Ammon's horn (tissue), 1 donor: Measurements from ENCODE around the gene DENND6B.
A peak's percentile ranks its signal among the peaks of the same experiment; 100 is the strongest.

Source experiments
- DNase-seq: peaks from one replicate; pipeline ENCODE4 v3.0.0-alpha.2; 2016; ENCODE audit warnings: low spot score

Gene DENND6B

DNA sequence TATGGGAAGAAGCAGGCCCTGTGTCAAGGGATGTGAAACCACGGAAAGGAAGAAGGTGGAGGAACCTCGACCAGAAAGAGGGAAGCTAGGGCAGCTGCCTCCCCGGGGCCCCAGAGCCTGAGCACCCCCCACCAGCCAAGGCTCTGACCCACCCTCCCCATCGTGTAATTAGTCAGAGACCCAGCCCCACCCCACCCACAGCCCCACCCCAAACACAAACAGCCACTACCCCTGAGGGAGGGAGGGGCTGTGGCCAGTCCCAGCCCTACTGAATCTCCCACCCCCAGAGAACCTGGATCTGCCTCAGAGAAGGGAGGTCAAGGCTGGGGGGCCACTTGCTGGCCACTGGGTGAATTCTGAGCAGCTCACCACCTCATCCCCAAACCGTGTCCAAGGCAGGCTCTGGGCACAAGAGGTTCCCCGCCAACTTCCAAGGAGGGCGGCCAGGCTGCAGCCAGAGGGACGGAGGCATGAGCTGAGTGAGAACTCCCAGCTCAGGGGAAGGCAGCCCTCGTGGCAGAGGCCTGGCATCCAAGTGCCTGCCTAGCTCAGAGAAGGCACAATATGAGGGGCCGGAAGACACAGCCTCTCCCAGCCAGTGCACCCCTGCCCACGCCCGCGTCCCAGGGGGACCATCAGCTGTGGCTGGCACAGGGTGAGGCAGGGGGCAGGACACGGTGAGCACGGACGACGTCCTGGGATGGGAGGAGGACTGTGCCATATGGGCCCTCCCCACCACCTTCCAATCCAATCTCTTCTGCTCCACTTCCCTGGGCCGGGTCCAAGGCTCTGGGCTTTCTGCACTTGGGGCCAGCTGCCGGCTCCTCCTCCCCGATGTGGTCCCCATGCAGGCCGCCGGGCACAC is 22.1 kb downstream of the DENND6B start:
- DNase-seq, result peak; percentile 75

DNA sequence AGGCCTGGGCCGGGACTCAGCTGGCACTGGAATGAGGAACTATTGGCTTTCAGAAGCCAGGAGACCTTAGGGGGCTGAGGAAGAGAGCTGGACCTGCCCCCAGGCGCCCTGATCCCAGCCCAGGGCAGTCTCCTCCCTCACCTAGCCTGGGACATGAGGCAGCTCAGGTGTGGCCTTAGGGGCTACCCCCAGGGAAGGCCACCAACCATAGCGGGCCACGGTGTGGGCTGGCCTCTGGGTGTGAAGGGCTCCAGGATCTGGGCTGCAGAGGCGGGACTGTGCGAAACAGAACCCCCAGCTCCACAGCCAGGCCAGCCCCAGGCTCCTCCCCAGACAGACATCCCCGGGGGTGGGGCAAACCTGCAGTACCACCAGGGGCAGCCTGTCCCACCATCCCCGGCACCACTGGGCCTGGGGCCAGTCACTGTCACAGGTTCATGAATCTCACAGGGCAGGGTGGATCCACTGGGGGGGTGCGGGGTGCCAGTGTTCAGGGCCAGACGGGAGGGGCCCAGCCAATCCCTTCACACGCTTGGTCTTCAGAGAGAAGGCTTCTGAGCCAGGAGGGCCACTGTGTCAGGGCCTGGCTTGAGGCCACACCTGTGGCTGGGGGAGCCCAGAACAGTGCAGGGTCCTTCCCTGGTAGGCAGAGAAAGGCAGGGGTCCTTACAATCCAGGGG is 22.8 kb downstream of the DENND6B start:
- peak; percentile 76 for DNase-seq

DNA sequence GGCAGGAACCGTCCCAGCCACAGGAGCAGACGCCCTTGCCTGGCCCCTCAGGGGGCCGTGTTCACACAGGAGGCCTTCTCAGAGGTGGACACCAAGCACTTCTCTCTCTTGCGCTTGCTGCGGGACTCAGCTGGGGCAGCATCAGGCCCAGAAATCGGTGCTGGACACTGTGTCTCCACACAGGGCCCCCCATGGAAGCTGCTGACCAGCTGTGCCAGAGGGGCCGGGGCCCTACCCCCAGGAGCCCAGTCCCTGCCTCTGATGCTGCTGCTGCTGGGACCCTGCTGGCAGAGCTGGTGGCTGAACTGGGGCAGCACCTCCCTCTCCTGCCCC is 23.3 kb downstream of the DENND6B start:
- DNase-seq, result no peak

DNA sequence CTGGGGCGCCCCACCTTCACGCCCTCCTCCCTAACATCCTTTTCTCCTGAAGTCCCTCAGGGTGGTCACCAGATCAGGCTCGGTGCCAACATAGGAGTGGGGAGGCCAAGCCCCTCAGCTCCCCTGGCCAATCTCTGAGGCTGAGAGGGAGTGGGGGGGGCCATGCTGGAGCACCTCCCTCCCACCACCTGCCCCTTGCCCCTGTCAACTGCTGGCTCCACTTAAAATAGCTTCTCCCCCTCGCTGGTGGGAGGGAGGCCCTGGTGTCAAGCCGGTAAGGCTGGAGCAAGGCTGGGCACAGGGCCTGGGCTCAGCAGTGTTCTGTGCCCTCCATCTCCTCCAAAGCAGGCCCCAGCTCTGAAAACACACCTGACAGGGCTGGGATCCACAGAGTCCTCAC is 24.2 kb downstream of the DENND6B start:
- DNase-seq, result no peak

DNA sequence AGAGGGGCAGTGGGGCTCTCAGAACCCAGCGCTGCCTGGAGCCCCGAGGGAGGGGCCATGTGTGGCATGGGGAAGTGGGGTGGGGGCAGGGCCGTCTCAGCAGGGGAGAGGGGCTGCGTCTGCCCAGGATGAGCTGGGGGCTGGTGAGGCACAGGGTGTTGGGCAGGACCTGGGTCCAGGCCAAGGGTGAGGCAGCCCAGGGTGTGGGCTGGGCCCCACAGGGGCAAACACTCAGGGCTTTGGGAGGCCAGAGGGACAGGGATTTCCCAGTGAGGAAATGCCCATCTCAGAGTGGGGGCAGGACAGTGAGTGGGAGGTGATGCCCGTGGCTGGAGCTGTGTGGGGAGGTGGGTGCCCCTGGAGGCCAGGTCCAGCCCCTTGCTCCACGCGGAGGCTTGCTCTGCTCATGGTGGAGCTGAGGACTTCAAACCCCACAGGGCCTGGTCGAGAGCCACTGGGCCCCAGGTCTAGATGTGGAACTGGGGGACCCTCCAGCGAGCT is 24.7 kb downstream of the DENND6B start:
- DNase-seq, result no peak

DNA sequence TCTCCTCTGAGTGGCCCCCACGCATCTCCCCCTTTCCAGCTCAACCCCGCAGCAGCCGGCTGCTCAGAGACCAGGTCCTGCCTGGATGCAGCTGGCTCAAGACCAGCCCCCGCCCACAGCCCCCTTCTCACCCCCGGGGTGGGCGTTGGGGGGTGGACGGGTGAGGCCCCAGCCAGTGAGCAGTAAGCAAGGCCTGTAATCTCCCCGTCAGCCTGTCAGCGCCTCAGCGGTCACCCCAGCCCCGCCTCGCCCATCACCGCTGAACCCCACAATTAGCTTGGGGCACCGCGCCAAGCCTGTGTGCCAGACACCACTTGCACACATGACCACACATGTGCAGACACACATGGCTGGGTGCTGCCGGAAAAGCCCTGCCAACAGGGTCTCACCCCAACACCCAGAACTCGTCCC is 25.2 kb downstream of the DENND6B start:
- no peak for DNase-seq

DNA sequence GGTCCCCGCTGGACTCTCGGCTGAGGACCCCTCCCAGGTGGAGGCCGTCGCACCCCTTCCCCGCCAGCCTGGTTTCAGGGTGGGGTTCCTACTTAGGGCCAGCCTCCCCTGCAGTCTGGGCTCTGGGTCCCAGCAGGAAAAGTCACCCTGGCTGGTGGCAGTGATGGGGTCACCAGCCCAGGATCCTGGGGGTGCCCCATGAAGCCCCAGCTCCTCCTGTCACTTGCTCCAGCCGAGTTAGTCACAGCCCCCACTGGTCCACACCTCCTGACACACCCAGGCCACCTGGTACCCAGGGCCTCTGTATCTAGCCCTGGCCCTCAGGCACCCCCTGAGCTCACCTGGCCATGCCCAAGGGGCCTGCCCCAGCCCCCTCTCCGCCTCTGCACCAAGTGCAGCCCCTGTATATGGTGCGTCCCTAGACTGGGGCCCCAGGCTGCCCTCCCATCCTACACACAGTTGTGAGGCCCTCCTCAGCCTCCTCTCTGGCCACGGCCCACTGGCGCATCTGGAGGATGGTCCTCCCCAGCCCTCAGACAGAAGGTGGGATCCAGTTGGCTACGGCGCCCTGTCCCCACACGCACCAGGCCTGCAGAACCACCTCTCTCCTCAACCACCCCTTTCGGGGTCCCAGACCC is 26.1 kb downstream of the DENND6B start:
- no peak for DNase-seq

DNA sequence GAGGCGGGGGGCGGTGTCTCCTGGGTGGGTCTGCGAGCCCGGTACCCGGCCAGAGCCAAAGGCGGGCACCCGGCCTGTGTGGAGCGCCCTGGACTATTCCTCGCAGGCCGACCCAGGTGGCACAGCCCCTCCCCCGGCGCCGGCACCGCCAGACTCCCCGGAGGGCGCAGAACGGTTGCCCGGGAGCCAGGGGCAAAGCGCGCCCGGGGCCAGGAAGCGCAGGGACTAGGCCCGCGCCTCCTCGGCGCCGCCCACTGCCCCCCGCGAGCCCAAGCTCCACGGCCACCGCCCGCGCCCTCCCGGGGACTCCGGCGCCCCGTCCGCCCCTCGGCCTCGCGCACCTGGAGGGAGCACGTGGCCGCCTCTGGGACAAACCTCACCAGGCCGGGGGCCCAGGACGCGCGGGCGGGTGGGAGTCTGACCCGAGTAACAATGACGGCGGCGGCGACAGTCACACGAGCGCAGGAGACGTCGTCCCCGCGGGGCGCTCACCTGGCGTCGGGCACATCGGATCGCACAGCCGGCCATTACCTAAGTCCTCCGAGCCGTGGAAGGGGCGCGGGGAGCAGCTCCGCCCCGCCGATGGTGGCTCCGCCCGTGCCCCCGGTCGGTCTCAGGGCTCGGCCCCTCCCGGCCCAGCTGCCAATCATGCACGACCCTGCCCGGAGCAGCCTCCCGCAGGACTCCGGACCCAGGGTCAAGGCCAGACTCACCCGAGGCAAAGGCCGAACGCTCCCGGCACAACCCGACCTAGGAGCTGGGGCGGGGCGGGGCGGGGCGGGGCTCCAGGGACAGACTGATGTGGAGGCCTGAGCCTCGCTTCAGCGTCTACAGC is 26.8 kb downstream of the DENND6B start:
- DNase-seq, result no peak

DNA sequence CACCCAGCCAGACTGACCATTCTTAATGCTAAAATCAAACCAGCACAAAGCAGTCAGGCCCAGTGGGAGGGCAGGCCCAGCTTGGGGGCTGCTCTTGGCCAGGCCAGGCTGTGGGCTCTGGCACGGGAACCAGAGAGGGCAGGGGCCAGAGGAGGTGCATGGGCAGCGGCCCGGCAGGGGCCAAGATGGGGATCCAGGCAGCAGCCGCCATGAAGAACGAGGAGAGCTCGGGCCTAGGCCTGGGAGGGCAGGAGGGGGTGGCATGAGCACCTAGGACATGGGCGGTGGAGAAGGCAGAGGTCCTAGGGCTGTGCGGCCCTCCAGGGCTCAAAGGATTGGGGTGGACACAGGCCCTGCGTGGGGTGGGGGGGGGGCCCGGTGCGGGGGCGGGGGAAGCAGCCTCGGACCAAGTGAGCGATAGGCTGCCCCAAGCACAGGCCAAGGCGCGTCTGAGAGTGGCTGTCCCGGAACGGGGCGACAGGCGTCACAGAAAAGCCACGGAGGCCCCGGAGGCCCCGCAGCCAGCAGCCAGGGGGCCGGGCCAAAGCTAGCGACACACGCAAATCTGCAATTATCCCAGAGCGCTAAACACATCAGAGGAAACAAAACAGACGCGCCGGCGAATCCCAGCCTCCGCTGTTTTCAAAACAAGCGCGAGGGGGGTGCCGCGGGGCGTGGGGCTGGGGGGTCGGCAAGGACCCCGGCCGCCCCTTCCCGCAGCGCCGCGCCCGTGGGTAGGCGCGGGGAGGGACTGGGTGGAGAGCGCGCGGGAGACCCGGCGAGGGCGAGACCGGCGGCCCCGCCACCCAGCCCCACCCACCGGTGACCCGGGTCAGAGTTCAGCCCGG is 27.7 kb downstream of the DENND6B start:
- DNase-seq, result no peak

DNA sequence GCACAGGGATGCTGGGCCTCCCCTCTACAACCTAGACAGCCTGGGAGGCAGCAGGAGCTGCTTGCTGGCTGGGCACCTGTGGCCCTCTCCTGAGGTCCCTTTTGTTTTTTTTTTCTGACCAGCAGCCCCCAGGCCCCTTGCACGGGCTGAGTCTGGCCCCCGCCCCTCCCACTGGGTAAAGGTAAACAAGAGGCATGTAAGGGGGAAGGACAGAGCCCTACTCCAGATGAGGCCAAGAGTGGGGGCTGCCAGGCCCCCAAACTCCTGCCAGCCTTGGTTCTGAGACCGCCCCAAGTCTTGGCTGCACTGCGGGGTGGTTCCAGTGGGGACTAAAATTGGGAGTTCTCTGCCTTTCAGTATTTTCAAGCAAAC is 28.6 kb downstream of the DENND6B start:
- DNase-seq, result no peak

DNA sequence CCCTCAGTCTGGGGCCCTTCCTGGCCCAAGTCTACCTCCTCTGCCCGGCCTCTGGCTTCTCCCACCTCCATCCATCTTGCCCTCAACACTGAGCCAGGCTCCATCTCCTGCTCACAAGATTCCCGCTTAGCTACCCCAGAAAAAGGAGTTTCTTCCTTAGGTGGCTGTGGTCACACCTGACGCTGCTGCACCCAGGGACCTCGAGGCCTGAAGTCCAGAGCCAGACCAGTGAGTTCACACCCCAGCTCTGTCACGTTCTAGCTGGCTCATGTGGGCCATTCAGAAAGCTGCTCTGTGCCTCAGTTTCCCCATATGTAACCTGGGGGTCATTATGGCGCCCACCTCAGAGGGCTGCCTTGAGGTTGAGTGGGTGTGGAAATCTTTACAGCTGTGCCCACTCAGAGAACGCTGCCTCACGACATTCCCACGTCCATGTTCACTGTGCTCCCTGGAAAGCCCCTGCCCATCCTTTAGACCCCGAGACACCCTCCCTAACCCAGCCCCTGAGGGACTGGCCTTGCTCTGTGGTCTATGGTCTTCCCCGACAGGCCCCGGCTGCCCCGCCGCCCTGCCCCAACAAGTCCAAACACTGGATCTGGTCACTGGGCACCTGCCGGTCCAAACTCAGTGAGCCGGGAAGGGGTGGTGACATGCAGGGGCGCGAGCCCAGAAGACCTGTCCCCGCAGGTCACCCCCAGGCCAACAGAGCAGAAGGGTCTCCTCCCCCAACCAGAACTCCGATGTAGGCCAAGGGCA is 29.1 kb downstream of the DENND6B start:
- DNase-seq, result no peak

DNA sequence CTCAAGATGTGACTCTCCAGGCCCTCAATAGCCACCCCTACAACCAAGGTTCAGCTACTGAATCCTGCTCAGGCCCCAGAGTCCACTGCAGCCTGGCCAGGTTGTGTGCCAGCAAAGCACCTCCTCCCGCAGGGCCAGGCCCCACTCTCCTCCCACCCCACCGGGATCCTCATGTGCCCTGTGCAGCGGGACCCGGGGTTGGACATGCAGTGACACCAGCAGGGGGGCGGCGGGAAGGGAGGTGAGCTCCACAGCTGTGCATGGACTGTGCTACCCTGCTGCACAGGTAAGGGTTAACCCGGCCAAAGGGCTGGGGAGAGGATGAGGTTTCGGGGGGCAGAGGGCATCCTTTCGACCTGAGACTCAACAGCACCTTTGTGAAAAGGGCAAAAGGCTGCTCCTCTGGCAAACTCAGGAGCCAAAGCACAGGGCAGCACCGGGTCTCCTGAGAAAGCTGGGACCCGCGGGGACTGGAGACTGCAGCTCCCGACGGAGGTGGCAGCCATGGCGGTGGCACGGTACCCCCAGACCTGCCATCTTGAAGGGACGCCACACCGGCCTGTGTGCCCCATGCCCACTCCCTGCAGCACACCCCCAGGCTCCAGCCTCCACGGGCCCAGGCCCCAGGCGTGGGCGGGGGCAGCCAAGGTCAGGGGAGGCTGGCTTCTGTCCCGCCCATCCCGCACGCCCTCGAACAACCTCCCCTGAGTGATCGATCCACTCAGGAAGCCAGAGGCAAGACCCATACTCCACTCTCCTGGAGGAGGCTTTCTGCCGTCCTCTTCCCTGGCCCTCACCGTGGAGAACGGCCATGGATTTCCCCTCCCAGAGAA is 29.9 kb downstream of the DENND6B start:
- DNase-seq, result no peak

DNA sequence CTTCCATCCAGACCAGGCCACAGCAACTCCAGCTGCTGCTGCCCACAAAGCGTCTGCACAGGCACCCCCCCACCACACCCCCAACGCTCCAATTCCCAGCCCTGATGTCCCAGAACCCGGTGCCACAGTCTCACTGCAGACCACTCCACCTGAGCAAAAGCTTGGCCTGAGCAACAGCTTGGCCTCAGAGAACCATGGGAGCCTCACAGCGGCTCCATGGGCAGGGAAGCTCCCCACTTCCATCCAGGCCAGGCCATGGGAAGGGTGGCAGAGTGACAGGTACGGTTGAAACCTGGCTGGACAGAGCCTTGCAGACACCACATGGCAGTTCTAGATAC is 32.5 kb downstream of the DENND6B start:
- no peak for DNase-seq

DNA sequence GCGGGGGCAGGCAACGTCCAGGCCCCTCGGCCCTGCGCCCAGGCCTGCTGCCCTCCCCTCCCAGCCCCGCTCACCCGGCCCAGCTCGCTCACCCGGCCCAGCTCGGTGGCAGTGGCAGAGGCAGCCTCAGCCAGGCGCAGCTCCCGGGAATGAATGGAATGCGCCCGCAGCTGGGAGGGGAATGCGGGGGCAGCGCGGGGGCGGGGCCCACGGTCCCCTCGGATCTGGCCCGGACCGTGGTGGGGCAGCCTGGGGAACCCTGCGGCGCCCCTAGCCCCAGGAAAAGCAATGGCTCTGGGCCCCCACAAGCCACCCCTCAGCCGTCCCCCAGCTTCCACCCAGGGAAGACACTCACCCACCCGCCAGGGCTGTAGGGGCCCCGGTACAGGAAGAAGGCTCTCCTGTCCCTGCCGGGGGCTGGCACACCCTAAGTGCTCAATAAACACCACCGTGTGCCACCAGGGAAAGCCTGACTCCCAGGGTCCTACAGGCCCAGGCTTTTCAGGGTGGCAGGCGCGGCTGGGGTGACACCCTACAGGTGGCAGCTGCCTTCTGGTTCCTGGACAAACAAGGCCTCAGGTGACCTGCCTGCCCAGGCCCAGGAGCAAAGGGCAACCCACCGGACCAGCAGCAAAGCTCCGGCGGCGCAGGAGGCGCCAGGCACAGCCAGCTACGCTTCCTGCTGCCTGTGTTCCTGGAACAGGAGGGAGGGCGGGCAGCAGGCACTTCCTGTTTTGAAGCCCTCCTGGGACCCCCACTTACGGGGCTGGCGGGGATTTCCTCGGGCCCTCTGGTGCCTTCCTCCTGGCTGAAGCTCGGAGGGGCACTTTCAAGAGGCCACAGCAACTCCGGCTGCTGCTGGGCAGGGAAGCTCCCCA is 33.1 kb downstream of the DENND6B start:
- peak; percentile 61 for DNase-seq

DNA sequence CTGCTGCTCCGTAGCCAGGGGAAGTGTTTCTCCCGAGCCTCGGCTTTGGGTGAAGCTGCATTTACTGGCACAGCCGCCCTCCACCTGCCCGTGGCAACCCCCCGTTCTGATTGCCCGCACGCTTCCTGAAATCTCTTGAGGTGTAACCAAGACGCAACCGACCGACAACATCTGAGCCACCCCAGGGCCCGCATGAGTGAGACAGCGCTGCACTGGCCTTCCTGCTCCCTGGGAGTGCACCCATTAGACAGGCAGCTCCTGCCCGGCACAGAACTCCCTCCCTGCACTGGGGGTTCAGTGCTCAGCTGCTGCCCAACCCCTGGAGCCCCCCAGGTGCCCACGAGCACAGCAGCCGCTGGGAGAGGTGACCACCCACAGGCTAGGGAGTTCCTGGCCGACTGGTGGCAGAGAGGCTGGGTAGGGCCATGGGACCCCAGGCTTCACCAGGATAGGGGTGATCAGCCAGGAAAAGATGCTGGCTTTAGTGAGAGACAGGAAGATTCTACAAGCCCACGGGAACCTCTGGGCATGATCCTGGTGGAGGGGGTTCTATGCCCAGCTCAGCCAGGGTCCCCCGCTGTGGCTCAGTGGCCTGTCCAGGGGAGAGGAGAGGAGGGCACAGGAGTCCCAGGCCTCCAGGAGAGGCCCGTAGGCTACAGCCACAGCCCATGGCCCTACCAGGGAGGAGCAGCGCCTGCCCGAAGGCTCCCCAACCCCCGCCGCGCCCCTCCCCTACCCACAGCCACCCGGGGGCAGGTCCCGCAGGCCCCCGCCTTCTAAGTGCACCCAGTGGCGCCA is 34.0 kb downstream of the DENND6B start:
- DNase-seq, result no peak

DNA sequence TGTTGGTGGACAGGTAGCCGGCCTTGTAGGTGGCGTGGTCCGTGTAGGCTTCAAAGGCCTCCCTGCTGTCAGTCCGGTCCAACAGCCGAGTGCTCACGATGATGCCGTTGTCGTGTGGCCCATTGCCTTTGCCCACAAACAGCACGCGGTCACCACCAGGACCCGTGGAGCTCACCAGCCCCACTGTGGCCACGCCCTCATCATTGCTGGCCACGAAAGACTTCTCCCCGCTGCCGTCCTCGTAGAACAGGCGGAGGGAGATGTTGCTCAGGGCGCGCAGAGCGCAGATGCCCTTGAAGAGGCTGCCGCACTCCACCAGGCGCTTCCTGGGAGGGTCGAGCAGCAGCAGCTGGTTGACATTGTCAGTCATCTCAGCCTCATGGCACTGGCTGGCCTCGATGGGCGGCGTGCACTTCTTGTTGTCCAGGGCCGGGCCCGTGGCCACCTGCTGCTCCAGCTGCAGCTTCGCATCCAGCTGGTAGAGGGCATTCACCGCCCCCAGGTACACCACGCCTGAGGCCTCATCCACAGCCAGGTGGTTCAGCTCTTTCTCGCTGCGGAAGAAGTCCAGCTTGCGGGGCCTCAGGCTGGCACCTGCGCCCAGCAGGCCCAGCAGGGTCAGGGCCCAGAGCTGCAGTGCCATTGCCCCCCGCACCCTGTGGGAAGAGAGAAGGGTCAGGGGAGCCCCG is 36.7 kb downstream of the DENND6B start:
- DNase-seq, result no peak
